Peyer's patch (tissue), 4 donors: ENCODE results near the gene ANKRD11.

Experiments used
- CTCF ChIP-seq, 6 experiments: fragments of 450-650 bp in 4 of 6; fragments of 200-600 bp in 2 of 6; sonication (generic) in 1 of 6; IDR thresholded peaks; one replicate each; pipeline ENCODE4 v1.5.1; 2017 to 2019; ENCODE audit warnings: antibody characterized with exemption in 6 of 6, mild to moderate bottlenecking in 3 of 6, moderate library complexity in 1 of 6
- POLR2A ChIP-seq, 2 donors: fragments of 450-650 bp; IDR thresholded peaks; one replicate each; pipeline ENCODE4 v1.5.1; 2017; ENCODE audit warnings: antibody characterized with exemption in 2 of 2, mild to moderate bottlenecking in 2 of 2, moderate library complexity in 2 of 2

GRCh38 chr16:89269805-89270665, 220.3 kb downstream of the ANKRD11 start:
- TF ChIP-seq CTCF (IDR thresholded peaks at IDR 0.05): no peak
- TF ChIP-seq POLR2A (IDR thresholded peaks at IDR 0.05): no peak
